ENCODE results near the gene N4BP2L2. TPM values are rescaled to one million over a fixed set of nuclear protein-coding genes. Genes with fewer than 3 reads are reported as not detected.

N4BP2L2 gene
- total and polyA plus RNA-seq, 2 of the 13 experiments (the other 11 are each of a cell fraction or from before 2014, with no cell fraction given): 58.9 to 81.2 TPM

- TF ChIP-seq ZNF749 (CRISPR knock-in tag; IDR thresholded peaks at IDR 0.05; ENCODE audit: borderline replicate concordance) (no peak), BHLHE40 (IDR thresholded peaks at IDR 0.05; ENCODE audit: low read length) (no peak), ZNF326 (CRISPR knock-in tag; IDR thresholded peaks at IDR 0.05; ENCODE audit: borderline replicate concordance) (no peak), CEBPG (CRISPR knock-in tag; IDR thresholded peaks at IDR 0.05) (no peak), RBM39 (IDR thresholded peaks at IDR 0.05; ENCODE audit: low read depth, low read length, poor library complexity, severe bottlenecking) (no peak), CCDC6 (CRISPR knock-in tag; IDR thresholded peaks at IDR 0.05) (no peak), GATAD1 (CRISPR knock-in tag; IDR thresholded peaks at IDR 0.05) (no peak), E2F1 (CRISPR knock-in tag; IDR thresholded peaks at IDR 0.05) (no peak), ISL2 (CRISPR knock-in tag; IDR thresholded peaks at IDR 0.05) (no peak), CEBPB (IDR thresholded peaks at IDR 0.05; ENCODE audit: borderline replicate concordance, low read depth, low read length) (no peak), ZNF18 (CRISPR knock-in tag; IDR thresholded peaks at IDR 0.05; ENCODE audit: insufficient replicate concordance) (no peak), CREB1 (IDR thresholded peaks at IDR 0.05) (no peak), CREB1 (CRISPR knock-in tag; IDR thresholded peaks at IDR 0.05) (no peak), ZNF121 (CRISPR knock-in tag; IDR thresholded peaks at IDR 0.05) (no peak), EP300 (IDR thresholded peaks at IDR 0.05; ENCODE audit: low read depth in 2 of 2, low read length in 2 of 2) (no peak), EP300 (CRISPR knock-in tag; IDR thresholded peaks at IDR 0.05; ENCODE audit: borderline replicate concordance) (no peak), ZNF263 (CRISPR knock-in tag; IDR thresholded peaks at IDR 0.05) (0 out of 2 replicates have a peak, but pooled peaks have one; percentile 17), KLF15 (CRISPR knock-in tag; IDR thresholded peaks at IDR 0.05; ENCODE audit: borderline replicate concordance) (no peak), ZNF407 (CRISPR knock-in tag; IDR thresholded peaks at IDR 0.05; ENCODE audit: not compliant biosample characterization) (no peak)
These were observed 109.8 kb downstream of the N4BP2L2 start (continued) for GRCh38 chr13:32428581-32429432.
